B cell (primary cell): Measurements from ENCODE around the gene IRX4. TPM values are rescaled to one million over a fixed set of nuclear protein-coding genes. Genes with fewer than 3 reads are reported as not detected.

Source experiments
- ATAC-seq: fragments of 200-7000 bp; cut with Tn5 transposase; one replicate; pipeline ENCODE4 v1.10.0; 2021; ENCODE audit warnings: low read depth, mild to moderate bottlenecking, moderate number of reproducible peaks, moderate library complexity
- CTCF ChIA-PET: fragments of 350-600 bp; sonication (Branson Sonifier 250); formaldehyde crosslinking; loops from one replicate; lab custom pipeline; 2021; ENCODE audit warnings: antibody characterized with exemption, inconsistent platforms; lab: Charles Lee
- POLR2A ChIA-PET: fragments of 350-600 bp; sonication (Branson Sonifier 250); formaldehyde crosslinking; loops from one replicate; lab custom pipeline; 2021; ENCODE audit warnings: antibody characterized with exemption; lab: Charles Lee
- DNase-seq: peaks from one replicate; pipeline ENCODE4 v3.0.0; 2013
- H2AFZ ChIP-seq: 2 replicates; pipeline ENCODE4 v1.6.1; 2012; ENCODE audit warnings: mild to moderate bottlenecking, low read depth, low read length; ENCODE audit not compliant: insufficient read depth, poor library complexity, severe bottlenecking
- H3K27ac ChIP-seq, 2 donors: 1 replicate in 1 of 2; 2 replicates in 1 of 2; pipeline ENCODE4 v1.5.1; 2012 to 2013; ENCODE audit warnings: low read length in 2 of 2, mild to moderate bottlenecking in 2 of 2, moderate library complexity in 1 of 2
- H3K27me3 ChIP-seq, 4 experiments: fragments of 200-600 bp in 1 of 4; sonication (generic) in 1 of 4; replicated peaks in 1 of 4; 1 replicate in 2 of 4; 2 replicates in 2 of 4; pipeline versions ENCODE4 v1.6.1 to v1.7.0; 2013 to 2016; ENCODE audit warnings: low read length in 3 of 4, mild to moderate bottlenecking in 2 of 4, mixed read lengths in 1 of 4, moderate library complexity in 1 of 4; ENCODE audit not compliant: insufficient read depth in 4 of 4, control insufficient read depth in 3 of 4; ENCODE audit errors: control extremely low read depth in 1 of 4
- H3K36me3 ChIP-seq, 2 experiments: replicated peaks in 1 of 2; 1 replicate in 1 of 2; 2 replicates in 1 of 2; pipeline versions ENCODE4 v1.6.1 to v1.7.1; 2013; ENCODE audit warnings: low read length in 1 of 2; ENCODE audit not compliant: insufficient read depth in 2 of 2, control insufficient read depth in 1 of 2; ENCODE audit errors: control extremely low read depth in 1 of 2, extremely low read depth in 1 of 2
- H3K4me1 ChIP-seq, 2 donors: fragments of 200-600 bp in 1 of 2; sonication (generic) in 1 of 2; 1 replicate in 1 of 2; 2 replicates in 1 of 2; pipeline versions ENCODE4 v1.5.1 to v1.6.1; 2013 to 2017; ENCODE audit warnings: low read length in 2 of 2; ENCODE audit not compliant: control insufficient read depth in 2 of 2, insufficient read depth in 2 of 2
- H3K4me2 ChIP-seq: replicated peaks from 2 replicates; pipeline ENCODE3; 2012; ENCODE audit warnings: mild to moderate bottlenecking, low read depth, low read length; ENCODE audit not compliant: poor library complexity, severe bottlenecking
- H3K4me3 ChIP-seq, 5 experiments: fragments of 200-600 bp in 1 of 5; sonication (generic) in 1 of 5; 1 replicate in 3 of 5; 2 replicates in 2 of 5; pipeline versions ENCODE4 v1.5.1 to v1.7.0; 2011 to 2016; ENCODE audit warnings: low read length in 4 of 5, mild to moderate bottlenecking in 4 of 5, low read depth in 2 of 5, control low read depth in 1 of 5, moderate library complexity in 1 of 5; ENCODE audit not compliant: insufficient read depth in 1 of 5; ENCODE audit errors: control extremely low read depth in 1 of 5, extremely low read depth in 1 of 5
- H3K79me2 ChIP-seq: fragments of 200-600 bp; sonication (generic); one replicate; pipeline ENCODE4 v1.6.0; 2016; ENCODE audit warnings: low read length; ENCODE audit not compliant: control insufficient read depth, insufficient read depth
- H3K9ac ChIP-seq: fragments of 200-600 bp; sonication (generic); 2 replicates; pipeline ENCODE4 v1.6.1; 2017; ENCODE audit warnings: mild to moderate bottlenecking, low read length, moderate library complexity
- H3K9me3 ChIP-seq, 3 donors: one replicate each; pipeline versions ENCODE4 v1.6.1 to v1.7.1; 2013; ENCODE audit warnings: low read length in 2 of 3; ENCODE audit not compliant: control insufficient read depth in 2 of 3, insufficient read depth in 1 of 3; ENCODE audit errors: control extremely low read depth in 1 of 3
- H4K20me1 ChIP-seq: 2 replicates; pipeline ENCODE4 v1.6.0; 2012; ENCODE audit warnings: mild to moderate bottlenecking, low read length; ENCODE audit not compliant: insufficient read depth, control insufficient read depth, poor library complexity, severe bottlenecking
- H3K27ac Mint-ChIP-seq: one replicate; pipeline ENCODE4 v1.8.0; 2021; ENCODE audit warnings: mixed read lengths
- H3K27me3 Mint-ChIP-seq: one replicate; pipeline ENCODE4 v1.8.0; 2021; ENCODE audit warnings: mixed read lengths
- H3K4me1 Mint-ChIP-seq: one replicate; pipeline ENCODE4 v1.8.0; 2021; ENCODE audit warnings: mixed read lengths
- H3K4me3 Mint-ChIP-seq: one replicate; pipeline ENCODE4 v1.8.0; 2021; ENCODE audit warnings: mixed read lengths
- H3K9me3 Mint-ChIP-seq: one replicate; pipeline ENCODE4 v1.8.0; 2022; ENCODE audit warnings: mixed read lengths; ENCODE audit not compliant: insufficient read depth
- CTCF ChIP-seq: fragments of 200-600 bp; IDR thresholded peaks from one replicate; pipeline ENCODE4 v1.8.0; 2022; ENCODE audit warnings: antibody characterized with exemption, mild to moderate bottlenecking
- EZH2 ChIP-seq: IDR thresholded peaks from 2 replicates; pipeline ENCODE4 v1.6.1; 2012; ENCODE audit warnings: borderline replicate concordance, low read depth, mild to moderate bottlenecking, moderate library complexity, low read length; ENCODE audit not compliant: insufficient read depth, poor library complexity, severe bottlenecking
- WGBS: methylation state at CpG from one replicate; pipeline ENCODE4 v1.1.5; 2013; ENCODE audit warnings: missing lambda C conversion rate; ENCODE audit not compliant: insufficient coverage; 5-methylcytosine and 5-hydroxymethylcytosine counted together
- intact Hi-C: fragments of 100-400 bp; cut with micrococcal nuclease; formaldehyde crosslinking; loops from one replicate; pipeline ENCODE4 v1.10.0; 2022
- polyA plus RNA-seq: library from polyadenylated mRNA; depleted of rRNA; stranded (reverse); fragments of >200 nt; gene quantifications from 2 replicates; pipeline ENCODE4 v1.2.3, GENCODE V29; 2012
- total RNA-seq, 2 donors: library from RNA; stranded (reverse); fragments of 120-200 nt in 1 of 2; gene quantifications; 1 replicate in 1 of 2; 2 replicates in 1 of 2; pipeline versions ENCODE4 v1.2.3 to v1.2.4, GENCODE V29; 2013 to 2022

The IRX4 gene
- total and polyA plus RNA-seq, 2 donors (not counting 1 experiment from before 2014, with no cell fraction given) = not detected

- ChIA-PET POLR2A (no interaction called here), CTCF (no interaction called here)
- H3K27me3 Mint-ChIP-seq = peaks cover 3% of the 10 kb centered on the region
- H3K27ac Mint-ChIP-seq = no peak overlapping the region
- H3K4me1 Mint-ChIP-seq = no peaks in the 10 kb centered on the region
- H3K4me1 ChIP-seq = no peaks in the 10 kb centered on the region
- no peaks in the 10 kb centered on the region for H4K20me1 ChIP-seq
- WGBS = 77% methylated on average over 18 of the region's 18 CpGs
- no peak overlapping the region for H3K4me3 Mint-ChIP-seq
- intact Hi-C loops = no loop called here
- no peak for TF ChIP-seq EZH2
- no peak for TF ChIP-seq CTCF
- no peak overlapping the region for H3K4me2 ChIP-seq
- H3K4me3 ChIP-seq = no peak overlapping the region
- H3K79me2 ChIP-seq = no peaks in the 10 kb centered on the region
- no peaks in the 10 kb centered on the region for H3K27me3 ChIP-seq
- H3K9me3 Mint-ChIP-seq = peaks cover 2% of the 10 kb centered on the region
- peaks cover 0 to 39% (median 0%) of the 10 kb centered on the region in 3 donors for H3K9me3 ChIP-seq
- no peaks in the 10 kb centered on the region for H3K36me3 ChIP-seq
- no peak for ATAC-seq
- DNase-seq = no peak
- H2AFZ ChIP-seq = no peak overlapping the region
- no peak overlapping the region for H3K27ac ChIP-seq
- no peak overlapping the region for H3K9ac ChIP-seq
Observed at GRCh38 chr5:1912951-1913565, 30.3 kb upstream of the IRX4 start.

DNA sequence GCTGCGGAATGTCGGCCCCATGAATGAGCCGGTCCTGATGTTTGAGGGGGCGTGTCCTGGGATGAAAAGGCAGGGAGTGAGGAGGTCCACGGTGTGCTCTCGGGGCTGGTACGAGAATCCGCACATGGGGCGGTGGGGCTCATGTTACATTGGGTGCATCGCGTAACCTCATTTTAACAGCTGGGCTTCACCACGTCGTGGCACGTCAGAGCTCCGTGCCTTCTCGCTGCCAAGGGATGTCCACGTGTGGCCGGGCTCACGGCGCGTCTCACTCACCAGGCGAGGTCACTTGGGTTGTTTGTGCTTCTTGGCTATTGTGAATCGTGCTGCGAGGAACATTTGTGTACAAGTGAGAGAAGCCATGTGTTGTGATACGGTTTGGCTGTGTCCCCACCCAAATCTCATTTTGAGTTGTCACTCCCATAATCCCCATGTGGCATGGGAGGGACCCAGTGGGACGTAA, 29.1 kb upstream of the IRX4 start:
- H3K9ac ChIP-seq = no peak overlapping the region
- peaks cover 0 to 39% (median 0%) of the 10 kb centered on the region in 3 donors for H3K9me3 ChIP-seq
- no peaks in the 10 kb centered on the region for H4K20me1 ChIP-seq
- POLR2A ChIA-PET = no interaction called here
- no peaks in the 10 kb centered on the region for H3K4me1 ChIP-seq
- H3K36me3 ChIP-seq = no peaks in the 10 kb centered on the region
- H3K9me3 Mint-ChIP-seq = peaks cover 2% of the 10 kb centered on the region
- no peaks in the 10 kb centered on the region for H3K79me2 ChIP-seq
- DNase-seq (no peak), ATAC-seq (no peak)
- 91% methylated on average over 18 of the region's 26 CpGs for WGBS
- no peaks in the 10 kb centered on the region for H3K27me3 ChIP-seq
- no peak overlapping the region for H3K4me3 ChIP-seq
- CTCF ChIA-PET = no interaction called here
- H3K27me3 Mint-ChIP-seq = peaks cover 3% of the 10 kb centered on the region
- no peaks in the 10 kb centered on the region for H3K4me1 Mint-ChIP-seq
- H2AFZ ChIP-seq = no peak overlapping the region
- no peak overlapping the region for H3K4me2 ChIP-seq
- no peak overlapping the region for H3K4me3 Mint-ChIP-seq
- H3K27ac Mint-ChIP-seq = no peak overlapping the region
- intact Hi-C loops = no loop called here
- TF ChIP-seq EZH2 (no peak), CTCF (no peak)
- no peak overlapping the region for H3K27ac ChIP-seq
